OCI-LY3 (cell line): Measurements from ENCODE around the gene SCGB3A2.

Source experiments
- EZH2phosphoT487 ChIP-seq: fragments of 200-600 bp; shearing (Covaris generic); IDR thresholded peaks from 2 replicates; pipeline ENCODE4 v1.6.1; 2018; ENCODE audit warnings: antibody characterized with exemption, mixed run types, low read depth
- TF ChIP-seq, protein P1 (sequence below): fragments of 200-600, 300-600 bp; sonication (generic); IDR thresholded peaks from 2 replicates; pipeline ENCODE4 v1.5.1; 2014; ENCODE audit warnings: antibody characterized with exemption, low read length, low read depth

DNA sequence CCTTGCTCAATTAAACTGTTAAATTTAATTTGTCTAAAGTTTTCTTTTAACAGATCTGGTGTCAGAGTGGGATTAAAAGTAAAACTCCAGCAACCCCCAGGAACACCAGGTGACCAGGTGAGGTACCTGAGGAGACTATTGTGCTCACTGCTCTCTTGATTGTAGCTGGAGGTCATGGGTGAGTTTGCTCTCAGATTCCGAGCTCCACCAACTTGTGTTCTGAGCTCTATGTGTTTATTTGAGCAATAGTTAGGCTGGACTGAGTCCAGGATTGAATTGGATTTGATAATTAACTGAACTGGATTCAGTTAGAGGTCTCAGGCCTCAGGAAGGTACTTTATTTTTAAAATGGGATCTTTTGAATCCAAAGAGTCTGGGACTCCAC is 17.9 kb upstream of the SCGB3A2 start:
- TF ChIP-seq, protein P1, sequence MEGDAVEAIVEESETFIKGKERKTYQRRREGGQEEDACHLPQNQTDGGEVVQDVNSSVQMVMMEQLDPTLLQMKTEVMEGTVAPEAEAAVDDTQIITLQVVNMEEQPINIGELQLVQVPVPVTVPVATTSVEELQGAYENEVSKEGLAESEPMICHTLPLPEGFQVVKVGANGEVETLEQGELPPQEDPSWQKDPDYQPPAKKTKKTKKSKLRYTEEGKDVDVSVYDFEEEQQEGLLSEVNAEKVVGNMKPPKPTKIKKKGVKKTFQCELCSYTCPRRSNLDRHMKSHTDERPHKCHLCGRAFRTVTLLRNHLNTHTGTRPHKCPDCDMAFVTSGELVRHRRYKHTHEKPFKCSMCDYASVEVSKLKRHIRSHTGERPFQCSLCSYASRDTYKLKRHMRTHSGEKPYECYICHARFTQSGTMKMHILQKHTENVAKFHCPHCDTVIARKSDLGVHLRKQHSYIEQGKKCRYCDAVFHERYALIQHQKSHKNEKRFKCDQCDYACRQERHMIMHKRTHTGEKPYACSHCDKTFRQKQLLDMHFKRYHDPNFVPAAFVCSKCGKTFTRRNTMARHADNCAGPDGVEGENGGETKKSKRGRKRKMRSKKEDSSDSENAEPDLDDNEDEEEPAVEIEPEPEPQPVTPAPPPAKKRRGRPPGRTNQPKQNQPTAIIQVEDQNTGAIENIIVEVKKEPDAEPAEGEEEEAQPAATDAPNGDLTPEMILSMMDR = no peak
- no peak for TF ChIP-seq EZH2phosphoT487
